Measurements from ENCODE around the gene RPTOR.

The RPTOR gene

GRCh38 chr17:80839970-80840369 is 295.3 kb downstream of the RPTOR start:
- no peak for DNase-seq

GRCh38 chr17:80842456-80843013 is 297.9 kb downstream of the RPTOR start:
- DNase-seq: no peak

GRCh38 chr17:80843741-80844156 is 299.1 kb downstream of the RPTOR start:
- DNase-seq: no peak

- DNase-seq: no peak
Measured at GRCh38 chr17:80844418-80844990, 299.9 kb downstream of the RPTOR start.

GRCh38 chr17:80845069-80845862 is 300.6 kb downstream of the RPTOR start:
- DNase-seq: no peak

GRCh38 chr17:80845863-80846671 is 301.4 kb downstream of the RPTOR start:
- DNase-seq: no peak

GRCh38 chr17:80846932-80847331 is 302.3 kb downstream of the RPTOR start:
- no peak for DNase-seq

- DNase-seq: peak; percentile 81
Measured at GRCh38 chr17:80847496-80848230, 303.0 kb downstream of the RPTOR start.

- DNase-seq: no peak
Measured at GRCh38 chr17:80848449-80849102, 303.9 kb downstream of the RPTOR start.

- no peak for DNase-seq
Measured at GRCh38 chr17:80849119-80849518, 304.5 kb downstream of the RPTOR start.

- no peak for DNase-seq
Measured at GRCh38 chr17:80850109-80850508, 305.5 kb downstream of the RPTOR start.

GRCh38 chr17:80850817-80851216 is 306.2 kb downstream of the RPTOR start:
- DNase-seq: no peak

- DNase-seq: no peak
Measured at GRCh38 chr17:80851277-80851925, 306.8 kb downstream of the RPTOR start.

- DNase-seq: no peak
Measured at GRCh38 chr17:80852476-80853015, 307.9 kb downstream of the RPTOR start.

- DNase-seq: no peak
Measured at GRCh38 chr17:80853076-80853475, 308.4 kb downstream of the RPTOR start.

- DNase-seq: no peak
Measured at GRCh38 chr17:80854220-80854619, 309.6 kb downstream of the RPTOR start.

GRCh38 chr17:80855196-80855947 is 310.7 kb downstream of the RPTOR start:
- DNase-seq: no peak

GRCh38 chr17:80855948-80856862 is 311.6 kb downstream of the RPTOR start:
- DNase-seq: peak; percentile 71

All from hematopoietic multipotent progenitor cell treated with erythropoietin and hydrocortisone succinate and interleukin-3 and kit ligand, for 6 days (in vitro differentiated cells).